ENCODE results near the gene ZNF304. TPM values are rescaled to one million over a fixed set of nuclear protein-coding genes. Genes with fewer than 3 reads are reported as not detected.

Gene ZNF304
- total and polyA plus RNA-seq, 2 of the 13 experiments (the other 11 are each of a cell fraction or from before 2014, with no cell fraction given) = 3.4 to 8.0 TPM

DNA sequence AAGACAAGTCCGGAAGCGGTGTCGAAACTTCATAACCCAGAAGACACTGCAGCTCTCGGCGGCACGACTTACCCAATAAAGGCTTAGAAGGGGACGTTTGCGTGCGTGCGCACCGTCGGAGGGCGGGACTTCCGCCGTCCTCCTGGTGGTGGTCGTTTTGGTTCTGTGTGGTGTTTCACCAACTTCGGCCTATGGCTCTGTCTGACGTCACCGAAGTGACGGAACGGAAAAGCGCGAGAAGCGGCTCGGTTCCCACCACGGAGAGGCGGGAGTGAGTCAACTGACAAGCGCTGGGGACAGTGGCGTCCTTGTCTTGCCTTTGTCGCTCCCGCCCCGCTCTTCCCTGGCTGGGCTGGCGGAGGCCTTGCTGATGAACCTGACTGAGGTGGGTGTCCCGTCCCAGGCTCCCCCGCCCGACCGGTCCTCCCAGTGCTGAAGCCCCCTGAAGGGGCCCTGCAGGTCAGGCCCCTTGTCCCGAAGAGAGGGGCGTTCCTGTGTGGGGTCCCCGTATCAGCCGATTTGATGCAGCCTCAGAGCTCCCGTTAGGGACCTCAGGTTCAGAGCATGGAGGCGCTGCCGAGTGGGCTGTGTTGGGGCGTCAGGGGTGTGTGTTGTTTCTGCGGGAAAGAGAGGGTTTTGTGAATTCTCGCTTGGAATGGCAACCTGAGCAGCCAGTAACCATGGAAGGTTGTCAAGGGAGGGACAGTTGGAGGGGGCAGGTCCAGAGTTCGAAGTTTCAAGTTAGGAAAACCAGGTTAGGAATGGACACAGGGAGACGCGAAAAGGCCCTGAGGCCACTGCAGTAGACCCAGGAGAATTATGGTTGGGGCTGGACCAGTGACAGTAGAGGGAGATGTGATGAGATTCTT is 38.9 kb downstream of the ZNF304 start, which contains the start of gene ZNF548 (continued):
- TF ChIP-seq, protein P1, sequence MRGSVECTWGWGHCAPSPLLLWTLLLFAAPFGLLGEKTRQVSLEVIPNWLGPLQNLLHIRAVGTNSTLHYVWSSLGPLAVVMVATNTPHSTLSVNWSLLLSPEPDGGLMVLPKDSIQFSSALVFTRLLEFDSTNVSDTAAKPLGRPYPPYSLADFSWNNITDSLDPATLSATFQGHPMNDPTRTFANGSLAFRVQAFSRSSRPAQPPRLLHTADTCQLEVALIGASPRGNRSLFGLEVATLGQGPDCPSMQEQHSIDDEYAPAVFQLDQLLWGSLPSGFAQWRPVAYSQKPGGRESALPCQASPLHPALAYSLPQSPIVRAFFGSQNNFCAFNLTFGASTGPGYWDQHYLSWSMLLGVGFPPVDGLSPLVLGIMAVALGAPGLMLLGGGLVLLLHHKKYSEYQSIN (CRISPR knock-in tag; IDR thresholded peaks at IDR 0.05; ENCODE audit: borderline replicate concordance) = no peak
- TF ChIP-seq ZNF292 (CRISPR knock-in tag; IDR thresholded peaks at IDR 0.05; ENCODE audit: borderline replicate concordance, low read depth) (peak; percentile 56; the same call in 1 of the 2 replicates), PRPF4 (IDR thresholded peaks at IDR 0.05; ENCODE audit: low read depth, low read length, poor library complexity, severe bottlenecking) (no peak), NR3C1 (CRISPR knock-in tag; IDR thresholded peaks at IDR 0.05) (no peak), ARNT (IDR thresholded peaks at IDR 0.05) (no peak), HOXA3 (CRISPR knock-in tag; IDR thresholded peaks at IDR 0.05) (peak; percentile 100), ZNF883 (CRISPR knock-in tag; IDR thresholded peaks at IDR 0.05; ENCODE audit: not compliant biosample characterization) (no peak), ZNF264 (CRISPR knock-in tag; IDR thresholded peaks at IDR 0.05) (no peak), THAP11 (CRISPR knock-in tag; IDR thresholded peaks at IDR 0.05) (peak; percentile 99), PTBP1 (IDR thresholded peaks at IDR 0.05; ENCODE audit: low read depth, low read length, poor library complexity, severe bottlenecking) (no peak), ZFP62 (CRISPR knock-in tag; IDR thresholded peaks at IDR 0.05) (no peak), HOXA5 (CRISPR knock-in tag; IDR thresholded peaks at IDR 0.05) (no peak), PITX1 (CRISPR knock-in tag; IDR thresholded peaks at IDR 0.05) (no peak; the same call in 1 of the 2 replicates), MIXL1 (CRISPR knock-in tag; IDR thresholded peaks at IDR 0.05) (peak; percentile 68), KDM2A (CRISPR knock-in tag; IDR thresholded peaks at IDR 0.05; ENCODE audit: borderline replicate concordance, low read depth) (peak; percentile 87), RARG (CRISPR knock-in tag; IDR thresholded peaks at IDR 0.05; ENCODE audit: low read depth) (no peak), RBM39 (IDR thresholded peaks at IDR 0.05; ENCODE audit: low read depth, low read length, poor library complexity, severe bottlenecking) (no peak), SMYD3 (CRISPR knock-in tag; IDR thresholded peaks at IDR 0.05) (peak; percentile 42; the same call in 1 of the 2 replicates), SMAD9 (CRISPR knock-in tag; IDR thresholded peaks at IDR 0.05) (no peak), RELA (CRISPR knock-in tag; IDR thresholded peaks at IDR 0.05) (no peak), ZBTB42 (CRISPR knock-in tag; IDR thresholded peaks at IDR 0.05) (no peak), ZNF749 (CRISPR knock-in tag; IDR thresholded peaks at IDR 0.05; ENCODE audit: borderline replicate concordance) (no peak), NFYB (CRISPR knock-in tag; IDR thresholded peaks at IDR 0.05) (peak; percentile 92)
- TF ChIP-seq, protein P2, sequence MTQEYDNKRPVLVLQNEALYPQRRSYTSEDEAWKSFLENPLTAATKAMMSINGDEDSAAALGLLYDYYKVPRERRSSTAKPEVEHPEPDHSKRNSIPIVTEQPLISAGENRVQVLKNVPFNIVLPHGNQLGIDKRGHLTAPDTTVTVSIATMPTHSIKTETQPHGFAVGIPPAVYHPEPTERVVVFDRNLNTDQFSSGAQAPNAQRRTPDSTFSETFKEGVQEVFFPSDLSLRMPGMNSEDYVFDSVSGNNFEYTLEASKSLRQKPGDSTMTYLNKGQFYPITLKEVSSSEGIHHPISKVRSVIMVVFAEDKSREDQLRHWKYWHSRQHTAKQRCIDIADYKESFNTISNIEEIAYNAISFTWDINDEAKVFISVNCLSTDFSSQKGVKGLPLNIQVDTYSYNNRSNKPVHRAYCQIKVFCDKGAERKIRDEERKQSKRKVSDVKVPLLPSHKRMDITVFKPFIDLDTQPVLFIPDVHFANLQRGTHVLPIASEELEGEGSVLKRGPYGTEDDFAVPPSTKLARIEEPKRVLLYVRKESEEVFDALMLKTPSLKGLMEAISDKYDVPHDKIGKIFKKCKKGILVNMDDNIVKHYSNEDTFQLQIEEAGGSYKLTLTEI (CRISPR knock-in tag; conservative IDR thresholded peaks at IDR 0.05) = no peak
- TF ChIP-seq, protein P3, sequence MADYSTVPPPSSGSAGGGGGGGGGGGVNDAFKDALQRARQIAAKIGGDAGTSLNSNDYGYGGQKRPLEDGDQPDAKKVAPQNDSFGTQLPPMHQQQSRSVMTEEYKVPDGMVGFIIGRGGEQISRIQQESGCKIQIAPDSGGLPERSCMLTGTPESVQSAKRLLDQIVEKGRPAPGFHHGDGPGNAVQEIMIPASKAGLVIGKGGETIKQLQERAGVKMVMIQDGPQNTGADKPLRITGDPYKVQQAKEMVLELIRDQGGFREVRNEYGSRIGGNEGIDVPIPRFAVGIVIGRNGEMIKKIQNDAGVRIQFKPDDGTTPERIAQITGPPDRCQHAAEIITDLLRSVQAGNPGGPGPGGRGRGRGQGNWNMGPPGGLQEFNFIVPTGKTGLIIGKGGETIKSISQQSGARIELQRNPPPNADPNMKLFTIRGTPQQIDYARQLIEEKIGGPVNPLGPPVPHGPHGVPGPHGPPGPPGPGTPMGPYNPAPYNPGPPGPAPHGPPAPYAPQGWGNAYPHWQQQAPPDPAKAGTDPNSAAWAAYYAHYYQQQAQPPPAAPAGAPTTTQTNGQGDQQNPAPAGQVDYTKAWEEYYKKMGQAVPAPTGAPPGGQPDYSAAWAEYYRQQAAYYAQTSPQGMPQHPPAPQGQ (CRISPR knock-in tag; IDR thresholded peaks at IDR 0.05; ENCODE audit: borderline replicate concordance) = no peak
- TF ChIP-seq, protein P4, sequence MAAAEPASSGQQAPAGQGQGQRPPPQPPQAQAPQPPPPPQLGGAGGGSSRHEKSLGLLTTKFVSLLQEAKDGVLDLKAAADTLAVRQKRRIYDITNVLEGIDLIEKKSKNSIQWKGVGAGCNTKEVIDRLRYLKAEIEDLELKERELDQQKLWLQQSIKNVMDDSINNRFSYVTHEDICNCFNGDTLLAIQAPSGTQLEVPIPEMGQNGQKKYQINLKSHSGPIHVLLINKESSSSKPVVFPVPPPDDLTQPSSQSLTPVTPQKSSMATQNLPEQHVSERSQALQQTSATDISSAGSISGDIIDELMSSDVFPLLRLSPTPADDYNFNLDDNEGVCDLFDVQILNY (CRISPR knock-in tag; conservative IDR thresholded peaks at IDR 0.05) = no peak

All from HepG2 (cell line).